ENCODE data around the gene B3GALT6.

DNA sequence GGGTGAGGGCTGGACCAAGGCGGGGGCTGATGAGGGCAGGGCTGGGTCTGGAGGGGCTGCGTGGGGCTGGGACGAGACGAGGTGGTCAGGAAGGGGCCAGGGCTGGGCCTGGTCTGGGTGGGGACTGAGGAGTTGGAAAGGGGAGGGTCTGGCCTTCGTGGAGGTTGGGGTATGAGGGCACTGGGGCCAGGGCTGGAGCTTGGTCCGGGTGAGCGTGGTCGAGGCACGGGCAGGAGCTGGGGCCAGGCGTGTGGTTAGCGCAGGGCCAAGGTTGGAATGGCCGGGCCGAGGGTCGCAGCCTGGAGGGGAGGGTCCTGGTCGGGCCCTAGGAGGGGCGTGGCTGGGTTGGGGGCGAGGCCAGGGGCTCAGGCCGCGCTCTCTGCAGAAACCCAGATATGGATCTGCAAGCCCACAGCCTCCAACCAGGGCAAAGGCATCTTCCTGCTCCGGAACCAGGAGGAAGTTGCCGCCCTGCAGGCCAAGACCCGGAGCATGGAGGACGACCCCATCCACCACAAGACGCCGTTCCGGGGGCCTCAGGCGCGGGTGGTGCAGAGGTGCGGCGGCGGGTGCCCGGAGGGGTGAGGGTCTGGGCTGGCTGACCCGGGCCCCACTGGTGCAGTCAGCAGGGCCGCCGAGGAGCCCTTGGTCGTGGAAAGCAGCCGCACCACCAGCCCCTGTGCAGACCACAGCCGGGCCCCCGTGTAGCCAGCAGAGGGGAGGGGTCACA is 49.4 kb upstream of the B3GALT6 start:
- TF ChIP-seq, protein P1, sequence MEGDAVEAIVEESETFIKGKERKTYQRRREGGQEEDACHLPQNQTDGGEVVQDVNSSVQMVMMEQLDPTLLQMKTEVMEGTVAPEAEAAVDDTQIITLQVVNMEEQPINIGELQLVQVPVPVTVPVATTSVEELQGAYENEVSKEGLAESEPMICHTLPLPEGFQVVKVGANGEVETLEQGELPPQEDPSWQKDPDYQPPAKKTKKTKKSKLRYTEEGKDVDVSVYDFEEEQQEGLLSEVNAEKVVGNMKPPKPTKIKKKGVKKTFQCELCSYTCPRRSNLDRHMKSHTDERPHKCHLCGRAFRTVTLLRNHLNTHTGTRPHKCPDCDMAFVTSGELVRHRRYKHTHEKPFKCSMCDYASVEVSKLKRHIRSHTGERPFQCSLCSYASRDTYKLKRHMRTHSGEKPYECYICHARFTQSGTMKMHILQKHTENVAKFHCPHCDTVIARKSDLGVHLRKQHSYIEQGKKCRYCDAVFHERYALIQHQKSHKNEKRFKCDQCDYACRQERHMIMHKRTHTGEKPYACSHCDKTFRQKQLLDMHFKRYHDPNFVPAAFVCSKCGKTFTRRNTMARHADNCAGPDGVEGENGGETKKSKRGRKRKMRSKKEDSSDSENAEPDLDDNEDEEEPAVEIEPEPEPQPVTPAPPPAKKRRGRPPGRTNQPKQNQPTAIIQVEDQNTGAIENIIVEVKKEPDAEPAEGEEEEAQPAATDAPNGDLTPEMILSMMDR (IDR thresholded peaks at IDR 0.05), result no peak
- no peak for TF ChIP-seq POLR2A (IDR thresholded peaks at IDR 0.05)
